NCI-H1694 treated with DMSO at 0.1 percent for 48 hours (cell line): Measurements from ENCODE around the gene VPS4A.
"Not testable (repeated sequence)": the region's sequence is repeated elsewhere in the genome, so short reads cannot be mapped to it uniquely, and the experiment has no call there.

Source experiments
- DNase-seq: peaks from one replicate; lab custom pipeline; 2025; lab: John Stamatoyannopoulos, UW

Gene VPS4A

GRCh38 chr16:69327585-69328310 is 16.6 kb downstream of the VPS4A start:
- DNase-seq: no peak

DNA sequence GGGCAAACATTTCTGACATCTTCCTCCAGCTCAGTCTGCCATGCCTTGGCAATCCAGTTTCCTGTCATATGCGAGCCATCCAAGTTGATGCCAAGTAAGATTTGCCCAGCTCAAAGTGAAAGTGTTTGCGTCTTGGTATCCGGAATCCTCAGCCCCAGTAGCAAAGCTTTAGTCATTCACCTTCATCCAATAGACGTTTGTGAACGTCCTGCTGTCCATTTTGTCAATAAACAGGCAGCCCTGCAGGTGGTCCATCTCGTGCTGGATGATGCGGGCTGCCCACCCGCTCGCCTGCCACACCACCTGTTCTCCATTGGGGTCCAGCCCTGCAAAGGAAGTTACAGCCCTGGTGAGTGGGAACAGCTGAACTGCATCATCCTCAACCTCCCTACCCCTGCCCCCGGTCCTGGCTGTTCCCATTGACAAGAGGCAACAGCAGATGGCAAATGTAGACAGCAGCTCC is 17.7 kb downstream of the VPS4A start:
- DNase-seq: no peak

DNA sequence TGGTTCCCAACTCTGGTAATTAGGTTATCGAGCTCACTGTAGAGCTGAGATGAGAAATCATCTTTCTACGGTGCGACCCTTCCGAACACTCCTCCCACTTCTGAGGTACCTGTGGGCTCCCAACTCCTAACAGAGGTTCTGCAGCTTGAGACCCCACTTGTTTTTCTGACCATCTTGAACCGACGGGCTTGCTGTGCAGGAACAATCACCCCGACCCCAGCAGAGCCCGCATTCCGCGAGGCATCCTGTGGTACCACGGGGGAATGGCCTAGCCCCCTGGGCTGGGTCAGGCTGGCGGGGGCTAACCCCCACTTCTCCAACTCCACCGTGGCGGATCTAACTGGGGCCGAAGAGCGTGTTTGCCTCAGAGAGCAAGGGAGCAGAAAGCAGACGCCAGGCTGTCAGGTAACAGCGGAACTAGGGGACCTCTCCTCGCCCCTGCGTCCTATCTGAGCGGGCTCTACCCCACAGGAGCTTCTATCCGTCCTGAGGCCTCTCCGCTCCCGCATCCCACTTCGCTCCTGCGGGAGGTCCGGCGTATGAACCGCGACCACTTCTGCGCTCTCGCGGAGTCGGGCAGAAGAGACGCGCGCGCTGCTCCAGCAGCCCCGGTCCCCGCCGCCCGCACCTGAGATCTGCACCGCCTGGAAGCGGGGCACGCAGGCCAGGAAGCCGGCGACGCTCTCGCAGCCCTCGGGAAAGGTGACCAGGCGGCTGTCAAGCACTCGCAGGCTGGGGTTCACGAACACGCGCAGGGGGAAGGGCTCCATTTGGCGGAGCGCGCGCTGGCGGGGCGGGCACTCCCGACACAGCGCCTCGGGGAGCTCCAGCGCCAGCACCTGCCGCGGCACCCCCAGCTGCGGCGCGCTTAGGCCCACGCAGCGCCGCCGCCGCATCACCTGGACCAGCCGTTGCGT is 18.5 kb downstream of the VPS4A start:
- no peak for DNase-seq

DNA sequence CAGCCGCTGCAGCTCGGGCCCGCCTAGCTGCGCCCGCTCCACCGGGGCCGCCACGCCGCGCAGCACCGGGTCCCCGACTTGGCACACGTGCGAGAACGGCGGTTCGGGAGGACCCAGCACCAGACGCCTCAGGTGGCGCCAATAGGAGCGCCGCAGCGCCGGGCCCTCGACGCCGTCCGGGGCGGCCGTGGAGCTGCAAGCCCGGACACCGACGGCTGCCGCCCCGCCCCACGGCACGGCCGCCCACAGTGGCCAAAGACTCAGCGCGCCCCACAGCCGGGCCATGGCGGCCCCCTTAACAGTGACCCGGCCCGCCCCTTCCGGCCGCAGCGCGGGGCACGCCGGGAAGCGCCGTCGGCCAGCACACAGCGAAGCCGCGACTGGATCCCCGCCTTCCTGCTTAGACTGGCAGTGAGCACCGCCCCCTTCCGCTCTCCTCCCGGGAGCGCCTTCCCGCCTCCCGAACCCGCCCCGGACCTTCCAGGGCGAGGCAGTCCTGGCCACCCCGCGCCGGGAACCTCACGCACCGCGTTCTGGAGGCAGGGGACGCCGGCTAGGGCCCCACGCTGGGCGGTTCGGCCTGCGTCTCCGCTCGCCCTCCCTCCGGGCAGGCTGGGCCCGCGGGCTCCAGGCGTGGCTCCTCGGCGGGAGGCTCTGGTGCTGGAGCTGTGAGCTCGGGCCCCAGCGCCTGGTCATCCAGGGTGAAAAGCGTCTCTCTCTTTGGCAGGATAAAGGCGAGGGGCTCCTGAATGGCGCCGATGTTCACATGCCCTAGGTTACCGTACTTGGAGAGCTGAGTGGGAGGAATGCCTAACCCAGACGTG is 19.3 kb downstream of the VPS4A start, which contains the start of gene PDF:
Gene PDF, minus strand, starts transcription at position 303 of the 824 bp plus-strand sequence. Its CDS starts 18 bp downstream, at position 285.
- peak; percentile 81 for DNase-seq

DNA sequence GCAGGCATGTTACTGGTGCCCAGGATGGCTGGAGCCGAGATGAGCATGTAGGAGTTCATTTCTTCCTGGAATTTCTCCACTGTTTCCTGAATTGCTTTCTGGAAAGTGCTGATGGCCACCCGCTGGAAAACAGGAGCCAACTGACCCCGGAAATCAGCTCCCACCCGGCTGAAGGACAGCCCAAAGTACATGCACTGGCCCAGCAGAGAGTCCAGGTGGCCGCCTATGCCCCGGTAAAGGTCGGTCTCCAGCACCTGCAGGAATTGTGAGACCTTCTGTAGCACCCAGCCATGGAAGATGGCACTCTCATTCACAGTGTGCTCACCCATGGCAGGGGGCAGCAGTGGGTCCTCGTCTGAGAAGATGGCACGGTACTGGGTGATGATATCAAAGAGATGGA is 23.5 kb downstream of the VPS4A start:
- no peak for DNase-seq

DNA sequence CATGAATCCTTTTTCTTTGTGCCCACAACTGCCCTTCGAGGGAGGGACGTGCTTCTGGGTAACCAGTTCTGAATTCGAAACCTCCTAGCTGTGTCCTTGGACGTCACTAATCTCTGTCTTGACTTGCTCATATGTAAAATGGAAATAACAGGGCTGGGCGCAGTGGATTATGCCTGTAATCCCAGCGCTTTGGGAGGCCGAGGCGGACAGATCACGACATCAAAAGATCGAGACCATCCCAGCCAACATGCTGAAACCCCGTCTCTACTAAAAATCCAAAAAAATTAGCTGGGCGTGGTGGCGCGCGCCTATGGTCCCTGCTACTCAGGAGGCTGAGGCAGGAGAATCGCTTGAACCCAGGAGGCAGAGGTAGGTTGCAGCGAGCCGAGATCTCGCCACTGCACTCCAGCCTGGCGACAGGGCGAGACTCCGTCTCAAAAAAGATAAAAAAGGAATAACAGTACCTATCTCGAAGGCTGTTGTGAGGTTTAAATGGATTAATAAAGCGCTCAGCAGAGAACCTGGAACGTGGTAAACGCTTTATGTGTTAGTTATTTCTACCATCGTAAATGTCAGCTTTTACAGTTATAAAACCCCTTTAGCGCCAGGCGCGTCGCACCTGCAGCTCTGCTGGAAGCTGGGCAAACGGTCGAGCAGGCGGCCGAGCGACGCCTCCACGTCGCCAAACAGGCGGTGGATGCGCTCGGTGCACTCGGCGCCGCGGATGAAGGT is 27.6 kb downstream of the VPS4A start:
- no peak for DNase-seq

GRCh38 chr16:69339289-69340094 is 28.3 kb downstream of the VPS4A start, which contains the start of the genes COG8 and NIP7:
Gene COG8 (minus strand): TSS chr16:69339564. CDS start chr16:69339552, 12 bp downstream.
Gene NIP7 (plus strand): TSS chr16:69339772. CDS start chr16:69339830, 58 bp downstream.
- peak; percentile 96 for DNase-seq

DNA sequence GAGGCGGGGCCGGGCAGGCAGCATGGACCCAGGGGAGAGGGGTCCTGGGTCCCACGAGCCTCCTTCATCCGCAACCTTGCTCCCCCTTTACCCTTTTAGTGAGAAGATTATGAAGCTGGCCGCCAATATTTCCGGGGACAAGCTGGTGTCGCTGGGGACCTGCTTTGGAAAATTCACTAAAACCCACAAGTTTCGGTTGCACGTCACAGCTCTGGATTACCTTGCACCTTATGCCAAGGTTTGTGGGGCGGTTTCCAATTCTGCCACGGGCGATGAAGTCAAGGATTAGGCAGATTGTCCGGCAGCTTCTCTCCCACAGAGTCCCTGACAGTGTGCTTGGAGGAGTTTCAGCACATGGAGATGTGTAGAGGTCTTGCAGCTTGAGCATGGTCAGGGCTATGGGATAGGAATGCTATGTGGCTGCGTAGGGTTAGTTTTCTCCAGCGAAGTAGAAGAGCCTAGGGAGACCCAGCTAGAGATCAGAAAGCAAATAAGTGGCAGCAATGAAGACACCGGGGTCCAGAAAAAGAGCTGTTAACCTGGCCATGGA is 29.0 kb downstream of the VPS4A start:
- no peak for DNase-seq

- DNase-seq: no peak
Observed at GRCh38 chr16:69344171-69344570, 33.0 kb downstream of the VPS4A start.

- DNase-seq: no peak
Observed at GRCh38 chr16:69345923-69346322, 34.8 kb downstream of the VPS4A start.

GRCh38 chr16:69346683-69347082 is 35.5 kb downstream of the VPS4A start:
- DNase-seq: no peak

- DNase-seq: no peak
Observed at GRCh38 chr16:69348222-69348621, 37.1 kb downstream of the VPS4A start.

DNA sequence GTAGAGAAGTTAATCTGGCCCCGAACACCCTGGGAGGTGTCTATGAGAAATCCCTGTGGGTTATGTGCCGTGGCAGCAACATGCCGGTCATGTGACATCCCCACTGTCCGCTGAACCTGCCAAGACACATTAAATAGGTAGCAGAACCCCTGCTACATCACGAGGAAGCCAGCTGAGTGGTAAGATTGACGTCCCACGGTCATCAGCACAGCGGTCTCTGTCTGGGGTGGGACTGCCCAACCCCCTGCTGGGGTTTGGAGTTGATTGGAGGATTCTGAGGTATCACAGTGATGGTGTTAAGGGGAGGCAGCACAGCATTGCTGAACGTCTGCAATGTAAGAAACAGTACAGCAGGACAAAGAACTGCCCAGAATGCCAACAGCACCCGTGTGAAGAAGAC is 38.4 kb downstream of the VPS4A start:
- no peak for DNase-seq

GRCh38 chr16:69350536-69351133 is 39.5 kb downstream of the VPS4A start:
- DNase-seq: no peak

DNA sequence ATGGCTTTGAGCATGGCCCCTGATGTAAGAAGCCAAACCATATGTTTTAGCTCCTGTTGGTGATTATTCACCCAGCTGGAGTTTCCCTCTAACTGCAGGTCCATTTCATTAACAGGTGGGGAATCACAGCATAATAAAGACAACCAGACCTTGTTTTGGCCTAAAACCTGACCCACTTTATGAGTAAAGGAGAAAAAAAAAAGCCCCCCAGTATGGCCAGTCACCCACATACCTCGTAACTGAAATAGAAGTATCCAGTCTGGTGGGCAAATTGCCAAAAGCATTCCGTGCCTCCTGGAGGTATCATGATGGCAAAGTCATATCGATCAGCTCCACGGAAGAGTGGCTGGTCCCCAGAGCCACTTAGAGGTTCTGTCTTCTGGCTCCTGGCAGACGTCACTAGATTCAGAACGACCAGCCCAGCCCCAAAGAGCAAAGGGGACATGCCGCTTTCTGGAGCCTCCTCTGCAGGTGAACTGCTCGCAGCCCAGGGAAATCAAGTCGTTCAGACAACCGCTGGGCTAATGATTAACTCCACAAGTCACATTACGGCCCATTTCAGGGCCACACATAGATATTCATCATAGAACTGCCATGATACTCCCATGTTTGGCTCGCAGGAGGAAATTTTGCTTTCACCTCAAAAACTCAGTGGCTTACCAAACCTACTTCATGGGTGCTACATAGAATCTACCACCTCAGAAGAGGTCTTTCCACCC is 40.3 kb downstream of the VPS4A start, which contains the start of gene TMED6:
Gene TMED6, minus strand, starts transcription at position 478 of the 719 bp plus-strand sequence. Its CDS starts 33 bp downstream, at position 445.
- DNase-seq: peak; percentile 9

- not testable (repeated sequence) for DNase-seq
Observed at GRCh38 chr16:69360070-69360469, 48.9 kb downstream of the VPS4A start.

- no peak for DNase-seq
Observed at GRCh38 chr16:69363281-69363717, 52.1 kb downstream of the VPS4A start.

GRCh38 chr16:69364088-69364487 is 52.9 kb downstream of the VPS4A start:
- no peak for DNase-seq

DNA sequence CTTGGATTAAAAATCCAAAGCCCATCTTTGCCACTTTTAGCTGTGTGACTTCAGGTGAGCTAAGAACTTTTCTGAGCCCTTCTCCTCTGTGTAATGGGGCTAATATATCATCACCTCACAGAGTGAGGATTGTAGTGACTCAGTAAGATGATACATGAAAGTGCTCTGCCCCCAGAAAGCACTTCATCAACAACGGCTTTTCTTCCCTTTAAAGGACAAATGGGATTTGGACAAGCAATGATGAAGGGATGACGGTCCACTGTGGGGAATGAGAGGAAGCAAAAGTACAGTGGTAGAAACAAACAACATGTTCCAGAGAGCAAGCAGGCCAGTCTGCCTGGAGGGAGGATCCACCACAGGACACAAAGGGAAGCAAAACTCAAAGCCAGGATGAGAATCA is 54.8 kb downstream of the VPS4A start:
- no peak for DNase-seq
